Measurements from ENCODE around the gene ECE2. TPM values are rescaled to one million over a fixed set of nuclear protein-coding genes. Genes with fewer than 3 reads are reported as not detected.

The ECE2 gene
- total and polyA plus RNA-seq, 4 donors: not detected

GRCh38 chr3:184307915-184308314 lies 32.1 kb downstream of the ECE2 start:
- WGBS: 95% methylated on average over 9 of the region's 9 CpGs
- no peak overlapping the region for H3K4me3 ChIP-seq (ENCODE audit: low read depth in 1 of 3, low read length in 3 of 3)
- no peak overlapping the region for H3K27ac ChIP-seq (ENCODE audit: low read depth in 1 of 2, low read length in 2 of 2)
- peaks cover 0 to 7% (median 5%) of the 10 kb centered on the region in 4 donors for H3K4me1 ChIP-seq (ENCODE audit: control insufficient read depth in 4 of 4, insufficient read depth in 4 of 4, low read length in 3 of 4)
- no peak for DNase-seq (ENCODE audit: low spot score)
- TF ChIP-seq TAF1 (conservative IDR thresholded peaks at IDR 0.05) (no peak), SP1 (IDR thresholded peaks at IDR 0.05) (no peak), ATF3 (IDR thresholded peaks at IDR 0.05) (no peak), FOXA2 (IDR thresholded peaks at IDR 0.05) (no peak), MAX (IDR thresholded peaks at IDR 0.05) (no peak), ZBTB33 (IDR thresholded peaks at IDR 0.05) (no peak), HNF4A (conservative IDR thresholded peaks at IDR 0.05) (no peak), GABPA (IDR thresholded peaks at IDR 0.05 in 1 of 2, conservative IDR thresholded peaks at IDR 0.05 in 1 of 2) (no peak), HNF4G (IDR thresholded peaks at IDR 0.05) (no peak), EGR1 (IDR thresholded peaks at IDR 0.05; ENCODE audit: low read depth in 2 of 2) (no peak), JUND (IDR thresholded peaks at IDR 0.05) (no peak), YY1 (IDR thresholded peaks at IDR 0.05) (no peak)
- H3K9ac ChIP-seq (ENCODE audit: low read depth in 1 of 2, low read length in 2 of 2): no peak overlapping the region
- H3K36me3 ChIP-seq (ENCODE audit: control insufficient read depth in 4 of 4, insufficient read depth in 3 of 4, low read depth in 1 of 4, low read length in 3 of 4): peaks cover 10 to 57% (median 51%) of the 10 kb centered on the region in 4 donors
- no peaks in the 10 kb centered on the region for H3K9me3 ChIP-seq (ENCODE audit: control insufficient read depth in 4 of 4, low read length in 3 of 4)
- H3K27me3 ChIP-seq (ENCODE audit: control insufficient read depth in 4 of 4, insufficient read depth in 4 of 4, low read length in 3 of 4): no peaks in the 10 kb centered on the region

GRCh38 chr3:184308744-184309143 lies 32.9 kb downstream of the ECE2 start:
- H3K9ac ChIP-seq (ENCODE audit: low read depth in 1 of 2, low read length in 2 of 2): no peak overlapping the region
- WGBS: 87% methylated on average over 7 of the region's 7 CpGs
- H3K36me3 ChIP-seq (ENCODE audit: control insufficient read depth in 4 of 4, insufficient read depth in 3 of 4, low read depth in 1 of 4, low read length in 3 of 4): peaks cover 10 to 48% (median 43%) of the 10 kb centered on the region in 4 donors
- DNase-seq (ENCODE audit: low spot score): no peak
- peaks cover 0 to 7% (median 5%) of the 10 kb centered on the region in 4 donors for H3K4me1 ChIP-seq (ENCODE audit: control insufficient read depth in 4 of 4, insufficient read depth in 4 of 4, low read length in 3 of 4)
- TF ChIP-seq MAX (IDR thresholded peaks at IDR 0.05) (no peak), RXRA (IDR thresholded peaks at IDR 0.05) (no peak), FOXA1 (IDR thresholded peaks at IDR 0.05) (no peak), GABPA (IDR thresholded peaks at IDR 0.05 in 1 of 2, conservative IDR thresholded peaks at IDR 0.05 in 1 of 2) (no peak), TAF1 (conservative IDR thresholded peaks at IDR 0.05) (no peak), NR2F2 (IDR thresholded peaks at IDR 0.05) (no peak), ATF3 (IDR thresholded peaks at IDR 0.05) (no peak), SP1 (IDR thresholded peaks at IDR 0.05) (no peak)
- no peak overlapping the region for H3K27ac ChIP-seq (ENCODE audit: low read depth in 1 of 2, low read length in 2 of 2)
- H3K27me3 ChIP-seq (ENCODE audit: control insufficient read depth in 4 of 4, insufficient read depth in 4 of 4, low read length in 3 of 4): no peaks in the 10 kb centered on the region
- no peak overlapping the region for H3K4me3 ChIP-seq (ENCODE audit: low read depth in 1 of 3, low read length in 3 of 3)
- no peaks in the 10 kb centered on the region for H3K9me3 ChIP-seq (ENCODE audit: control insufficient read depth in 4 of 4, low read length in 3 of 4)

GRCh38 chr3:184311633-184312032 lies 35.8 kb downstream of the ECE2 start:
- Histone ChIP-seq H3K9me3 (ENCODE audit: control insufficient read depth in 4 of 4, low read length in 3 of 4) (no peaks in the 10 kb centered on the region), H3K27ac (ENCODE audit: low read depth in 1 of 2, low read length in 2 of 2) (no peak overlapping the region), H3K4me1 (ENCODE audit: control insufficient read depth in 4 of 4, insufficient read depth in 4 of 4, low read length in 3 of 4) (peaks cover 0 to 17% (median 11%) of the 10 kb centered on the region in 4 donors), H3K36me3 (ENCODE audit: control insufficient read depth in 4 of 4, insufficient read depth in 3 of 4, low read depth in 1 of 4, low read length in 3 of 4) (peaks cover 6 to 27% (median 22%) of the 10 kb centered on the region in 4 donors), H3K27me3 (ENCODE audit: control insufficient read depth in 4 of 4, insufficient read depth in 4 of 4, low read length in 3 of 4) (no peaks in the 10 kb centered on the region), H3K4me3 (ENCODE audit: low read depth in 1 of 3, low read length in 3 of 3) (no peak overlapping the region), H3K9ac (ENCODE audit: low read depth in 1 of 2, low read length in 2 of 2) (no peak overlapping the region)
- DNase-seq (ENCODE audit: low spot score): no peak
- TF ChIP-seq SP1 (IDR thresholded peaks at IDR 0.05) (no peak), GABPA (IDR thresholded peaks at IDR 0.05 in 1 of 2, conservative IDR thresholded peaks at IDR 0.05 in 1 of 2) (no peak), FOXA2 (IDR thresholded peaks at IDR 0.05) (no peak), MAX (IDR thresholded peaks at IDR 0.05) (no peak), ATF3 (IDR thresholded peaks at IDR 0.05) (no peak), RXRA (IDR thresholded peaks at IDR 0.05) (no peak), FOXA1 (IDR thresholded peaks at IDR 0.05) (no peak), EGR1 (IDR thresholded peaks at IDR 0.05; ENCODE audit: low read depth in 2 of 2) (no peak), JUND (IDR thresholded peaks at IDR 0.05) (no peak), ZBTB33 (IDR thresholded peaks at IDR 0.05) (no peak), HNF4A (conservative IDR thresholded peaks at IDR 0.05) (no peak), TAF1 (conservative IDR thresholded peaks at IDR 0.05) (no peak), RAD21 (IDR thresholded peaks at IDR 0.05) (no peak), NR2F2 (IDR thresholded peaks at IDR 0.05) (no peak), HNF4G (IDR thresholded peaks at IDR 0.05) (no peak), YY1 (IDR thresholded peaks at IDR 0.05) (no peak)
